A673 (cell line): Measurements from ENCODE around the gene RAB1B. TPM values are rescaled to one million over a fixed set of nuclear protein-coding genes. Genes with fewer than 3 reads are reported as not detected.

Experiments
- BruUV-seq: library from RNA; stranded (reverse); fragments of 400-500 nt; replicated peaks from 2 replicates; lab custom pipeline; 2021; lab: Mats Ljungman, UMichigan
- CTCF ChIA-PET: fragments of 300-600 bp; sonication (Branson Sonifier 250); formaldehyde crosslinking; loops from one replicate; lab custom pipeline; 2022; ENCODE audit warnings: antibody characterized with exemption; lab: Charles Lee
- POLR2A ChIA-PET: fragments of 300-600 bp; sonication (Branson Sonifier 250); formaldehyde crosslinking; loops from one replicate; lab custom pipeline; 2022; ENCODE audit warnings: antibody characterized with exemption; ENCODE audit not compliant: low non-redundant PET; lab: Charles Lee
- DNase-seq: peaks from one replicate; pipeline ENCODE4 v3.0.0-alpha.2; 2015; ENCODE audit warnings: low spot score
- H3K27ac ChIP-seq: fragments of 200-600 bp; sonication (generic); 2 replicates; pipeline ENCODE4 v1.5.1; 2016; ENCODE audit warnings: mixed run types, low read depth, mild to moderate bottlenecking, mixed read lengths, antibody characterized with exemption, low read length; ENCODE audit not compliant: poor library complexity, severe bottlenecking
- H3K27me3 ChIP-seq: fragments of 200-600 bp; sonication (generic); replicated peaks from 2 replicates; pipeline ENCODE4 v1.6.1; 2017; ENCODE audit warnings: mixed run types, low read depth, mild to moderate bottlenecking, mixed read lengths, antibody characterized with exemption, low read length; ENCODE audit not compliant: insufficient read depth, poor library complexity
- H3K36me3 ChIP-seq: fragments of 200-600 bp; sonication (generic); 2 replicates; pipeline ENCODE4 v1.6.1; 2016; ENCODE audit warnings: mixed run types, mild to moderate bottlenecking, mixed read lengths, antibody characterized with exemption, low read length; ENCODE audit not compliant: insufficient read depth, poor library complexity, severe bottlenecking
- H3K4me1 ChIP-seq: fragments of 200-600 bp; sonication (generic); 2 replicates; pipeline ENCODE4 v1.6.1; 2017; ENCODE audit warnings: mixed run types, mild to moderate bottlenecking, mixed read lengths, antibody characterized with exemption, low read length; ENCODE audit not compliant: insufficient read depth, poor library complexity, severe bottlenecking
- H3K4me3 ChIP-seq: fragments of 200-600 bp; sonication (generic); 2 replicates; pipeline ENCODE4 v1.5.1; 2016; ENCODE audit warnings: low read depth, mixed run types, mild to moderate bottlenecking, mixed read lengths, low read length; ENCODE audit not compliant: poor library complexity, severe bottlenecking
- H3K9me3 ChIP-seq: fragments of 200-600 bp; sonication (generic); 2 replicates; pipeline ENCODE4 v1.6.1; 2016; ENCODE audit warnings: mixed run types, low read depth, mild to moderate bottlenecking, mixed read lengths, antibody characterized with exemption, low read length; ENCODE audit not compliant: poor library complexity, severe bottlenecking
- EZH2 ChIP-seq: fragments of 200-600 bp; sonication (generic); IDR thresholded peaks from 2 replicates; pipeline ENCODE4 v1.6.1; 2017; ENCODE audit warnings: borderline replicate concordance, low read depth, mild to moderate bottlenecking, mixed read lengths, antibody characterized with exemption, low read length; ENCODE audit not compliant: poor library complexity, severe bottlenecking
- intact Hi-C: fragments of 100-400 bp; cut with micrococcal nuclease; formaldehyde crosslinking; loops from one replicate; pipeline ENCODE4 v1.10.0; 2022; ENCODE audit not compliant: unreplicated experiment
- total RNA-seq: library from RNA; stranded (reverse); gene quantifications from 2 replicates; pipeline ENCODE4 v1.2.3, GENCODE V29; 2021
- TF ChIP-seq, protein P1 (sequence below): fragments of 300-800, 200-600 bp; sonication (generic); conservative IDR thresholded peaks from 2 replicates; pipeline ENCODE4 v1.5.1; 2017; ENCODE audit warnings: low read depth, mild to moderate bottlenecking, antibody characterized with exemption, low read length, moderate library complexity, mixed read lengths

The RAB1B gene
- total RNA-seq, 1 experiment from 2014 or later, result 186 TPM

GRCh38 chr11:66228521-66228920 is 39.9 kb upstream of the RAB1B start:
- Histone ChIP-seq H3K36me3 (peaks cover 8% of the 10 kb centered on the region), H3K4me3 (no peak overlapping the region), H3K27me3 (no peaks in the 10 kb centered on the region), H3K4me1 (peaks cover 9% of the 10 kb centered on the region), H3K27ac (no peak overlapping the region), H3K9me3 (no peaks in the 10 kb centered on the region)
- POLR2A ChIA-PET, result no interaction called here
- no TSS peak for BruUV-seq
- CTCF ChIA-PET, result no interaction called here
- TF ChIP-seq, protein P1, sequence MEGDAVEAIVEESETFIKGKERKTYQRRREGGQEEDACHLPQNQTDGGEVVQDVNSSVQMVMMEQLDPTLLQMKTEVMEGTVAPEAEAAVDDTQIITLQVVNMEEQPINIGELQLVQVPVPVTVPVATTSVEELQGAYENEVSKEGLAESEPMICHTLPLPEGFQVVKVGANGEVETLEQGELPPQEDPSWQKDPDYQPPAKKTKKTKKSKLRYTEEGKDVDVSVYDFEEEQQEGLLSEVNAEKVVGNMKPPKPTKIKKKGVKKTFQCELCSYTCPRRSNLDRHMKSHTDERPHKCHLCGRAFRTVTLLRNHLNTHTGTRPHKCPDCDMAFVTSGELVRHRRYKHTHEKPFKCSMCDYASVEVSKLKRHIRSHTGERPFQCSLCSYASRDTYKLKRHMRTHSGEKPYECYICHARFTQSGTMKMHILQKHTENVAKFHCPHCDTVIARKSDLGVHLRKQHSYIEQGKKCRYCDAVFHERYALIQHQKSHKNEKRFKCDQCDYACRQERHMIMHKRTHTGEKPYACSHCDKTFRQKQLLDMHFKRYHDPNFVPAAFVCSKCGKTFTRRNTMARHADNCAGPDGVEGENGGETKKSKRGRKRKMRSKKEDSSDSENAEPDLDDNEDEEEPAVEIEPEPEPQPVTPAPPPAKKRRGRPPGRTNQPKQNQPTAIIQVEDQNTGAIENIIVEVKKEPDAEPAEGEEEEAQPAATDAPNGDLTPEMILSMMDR, result no peak
- TF ChIP-seq EZH2, result no peak
- intact Hi-C loops, result no loop called here
- DNase-seq, result peak; percentile 37

DNA sequence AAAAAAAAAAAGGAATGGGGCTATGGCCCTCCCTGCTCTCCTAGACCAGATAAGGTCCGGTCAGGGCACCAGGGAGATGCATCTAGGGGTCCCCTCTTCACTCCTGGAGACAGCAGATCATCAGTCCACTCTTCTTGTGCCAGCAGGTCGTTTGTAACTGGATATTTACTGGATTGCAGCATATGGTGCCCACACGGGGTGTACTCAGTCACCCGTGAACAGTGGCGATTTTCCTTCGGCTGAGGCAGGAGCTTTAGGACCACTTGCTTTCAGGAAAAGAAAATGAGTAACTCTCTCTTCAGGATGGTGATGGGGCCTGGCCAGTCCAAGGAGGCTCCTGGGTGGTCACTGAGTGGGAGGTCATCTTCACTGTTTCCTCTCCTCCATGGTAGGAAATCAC is 38.3 kb upstream of the RAB1B start:
- Histone ChIP-seq H3K27me3 (no peaks in the 10 kb centered on the region), H3K27ac (no peak overlapping the region), H3K36me3 (peaks cover 8% of the 10 kb centered on the region), H3K9me3 (no peaks in the 10 kb centered on the region), H3K4me1 (peaks cover 9% of the 10 kb centered on the region), H3K4me3 (no peak overlapping the region)
- ChIA-PET CTCF (no interaction called here), POLR2A (no interaction called here)
- BruUV-seq, result no TSS peak
- no peak for DNase-seq
- TF ChIP-seq, protein P1, result no peak
- TF ChIP-seq EZH2, result no peak
- intact Hi-C loops, result no loop called here

- intact Hi-C loops, result no loop called here
- no peak for TF ChIP-seq EZH2
- TF ChIP-seq, protein P1, result no peak
- no TSS peak for BruUV-seq
- H3K4me1 ChIP-seq, result peaks cover 9% of the 10 kb centered on the region
- no peak overlapping the region for H3K27ac ChIP-seq
- POLR2A ChIA-PET, result no interaction called here
- H3K4me3 ChIP-seq, result no peak overlapping the region
- H3K36me3 ChIP-seq, result peaks cover 8% of the 10 kb centered on the region
- H3K9me3 ChIP-seq, result no peaks in the 10 kb centered on the region
- H3K27me3 ChIP-seq, result no peaks in the 10 kb centered on the region
- no peak for DNase-seq
- CTCF ChIA-PET, result no interaction called here
These were observed 37.5 kb upstream of the RAB1B start for GRCh38 chr11:66230978-66231377.
